ENCODE measurements around the gene FOXN3.

DNA sequence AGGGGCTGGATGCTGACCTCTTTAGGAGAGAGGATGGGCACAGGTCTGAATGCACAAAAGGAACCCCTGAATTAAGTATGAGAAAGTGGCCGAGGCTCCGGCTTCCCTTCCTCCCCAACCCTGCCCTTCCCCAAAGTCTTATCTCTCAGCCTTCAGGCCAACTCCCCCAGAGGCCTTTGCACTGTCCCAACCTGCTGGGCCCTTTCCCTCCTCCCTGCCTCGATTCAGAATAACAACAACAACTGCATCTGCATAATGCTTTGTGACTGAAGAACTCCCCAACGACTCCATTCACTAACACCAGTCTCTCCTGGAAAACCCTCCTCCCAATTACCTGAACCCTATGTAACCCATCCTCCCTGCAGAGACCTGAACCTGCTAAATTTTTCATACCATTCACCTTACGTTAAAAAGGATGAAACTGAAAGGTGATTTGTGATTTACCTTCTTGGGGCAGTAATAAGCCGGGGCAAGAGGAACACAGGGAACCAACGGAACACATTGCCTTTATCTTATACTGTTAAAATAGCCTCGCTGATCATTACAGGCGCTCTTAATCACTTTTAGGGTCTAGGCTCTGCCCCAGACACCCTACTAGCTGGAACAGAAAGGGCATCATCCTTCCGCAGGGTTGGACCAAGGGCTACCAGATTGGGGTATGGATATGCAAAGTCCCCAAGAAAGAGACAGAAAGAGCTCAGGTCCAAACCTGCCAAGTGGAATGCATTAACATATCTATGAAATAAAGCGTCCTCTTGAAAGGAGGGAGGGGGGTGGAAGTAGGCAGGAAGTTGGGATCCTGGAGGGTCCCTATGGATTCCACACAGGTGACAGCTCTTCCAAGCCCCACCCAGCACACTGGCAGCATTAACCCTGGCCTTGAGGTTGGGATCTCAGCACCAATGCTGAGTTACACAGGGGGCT lies 24.2 kb upstream of the FOXN3 start:
- TF ChIP-seq, protein P1, sequence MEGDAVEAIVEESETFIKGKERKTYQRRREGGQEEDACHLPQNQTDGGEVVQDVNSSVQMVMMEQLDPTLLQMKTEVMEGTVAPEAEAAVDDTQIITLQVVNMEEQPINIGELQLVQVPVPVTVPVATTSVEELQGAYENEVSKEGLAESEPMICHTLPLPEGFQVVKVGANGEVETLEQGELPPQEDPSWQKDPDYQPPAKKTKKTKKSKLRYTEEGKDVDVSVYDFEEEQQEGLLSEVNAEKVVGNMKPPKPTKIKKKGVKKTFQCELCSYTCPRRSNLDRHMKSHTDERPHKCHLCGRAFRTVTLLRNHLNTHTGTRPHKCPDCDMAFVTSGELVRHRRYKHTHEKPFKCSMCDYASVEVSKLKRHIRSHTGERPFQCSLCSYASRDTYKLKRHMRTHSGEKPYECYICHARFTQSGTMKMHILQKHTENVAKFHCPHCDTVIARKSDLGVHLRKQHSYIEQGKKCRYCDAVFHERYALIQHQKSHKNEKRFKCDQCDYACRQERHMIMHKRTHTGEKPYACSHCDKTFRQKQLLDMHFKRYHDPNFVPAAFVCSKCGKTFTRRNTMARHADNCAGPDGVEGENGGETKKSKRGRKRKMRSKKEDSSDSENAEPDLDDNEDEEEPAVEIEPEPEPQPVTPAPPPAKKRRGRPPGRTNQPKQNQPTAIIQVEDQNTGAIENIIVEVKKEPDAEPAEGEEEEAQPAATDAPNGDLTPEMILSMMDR (IDR thresholded peaks at IDR 0.05 in 8 of 11, conservative IDR thresholded peaks at IDR 0.05 in 3 of 11), result no peak
- no peak for TF ChIP-seq POLR2A (IDR thresholded peaks at IDR 0.05)
- no peak for TF ChIP-seq POLR2AphosphoS5 (IDR thresholded peaks at IDR 0.05)
